B cell (primary cell): ENCODE results near the gene TUT7. TPM values are rescaled to one million over a fixed set of nuclear protein-coding genes. Genes with fewer than 3 reads are reported as not detected.

ENCODE experiments used
- ATAC-seq: fragments of 200-7000 bp; cut with Tn5 transposase; one replicate; pipeline ENCODE4 v1.10.0; 2021; ENCODE audit warnings: low read depth, mild to moderate bottlenecking, moderate number of reproducible peaks, moderate library complexity
- CTCF ChIA-PET: fragments of 350-600 bp; sonication (Branson Sonifier 250); formaldehyde crosslinking; loops from one replicate; lab custom pipeline; 2021; ENCODE audit warnings: antibody characterized with exemption, inconsistent platforms; lab: Charles Lee
- POLR2A ChIA-PET: fragments of 350-600 bp; sonication (Branson Sonifier 250); formaldehyde crosslinking; loops from one replicate; lab custom pipeline; 2021; ENCODE audit warnings: antibody characterized with exemption; lab: Charles Lee
- DNase-seq: peaks from one replicate; pipeline ENCODE4 v3.0.0; 2013
- H2AFZ ChIP-seq: 2 replicates; pipeline ENCODE4 v1.6.1; 2012; ENCODE audit warnings: mild to moderate bottlenecking, low read depth, low read length; ENCODE audit not compliant: insufficient read depth, poor library complexity, severe bottlenecking
- H3K27ac ChIP-seq, 2 donors: 1 replicate in 1 of 2; 2 replicates in 1 of 2; pipeline ENCODE4 v1.5.1; 2012 to 2013; ENCODE audit warnings: low read length in 2 of 2, mild to moderate bottlenecking in 2 of 2, moderate library complexity in 1 of 2
- H3K27me3 ChIP-seq, 4 experiments: fragments of 200-600 bp in 1 of 4; sonication (generic) in 1 of 4; replicated peaks in 1 of 4; 1 replicate in 2 of 4; 2 replicates in 2 of 4; pipeline versions ENCODE4 v1.6.1 to v1.7.0; 2013 to 2016; ENCODE audit warnings: low read length in 3 of 4, mild to moderate bottlenecking in 2 of 4, mixed read lengths in 1 of 4, moderate library complexity in 1 of 4; ENCODE audit not compliant: insufficient read depth in 4 of 4, control insufficient read depth in 3 of 4; ENCODE audit errors: control extremely low read depth in 1 of 4
- H3K36me3 ChIP-seq, 2 experiments: replicated peaks in 1 of 2; 1 replicate in 1 of 2; 2 replicates in 1 of 2; pipeline versions ENCODE4 v1.6.1 to v1.7.1; 2013; ENCODE audit warnings: low read length in 1 of 2; ENCODE audit not compliant: insufficient read depth in 2 of 2, control insufficient read depth in 1 of 2; ENCODE audit errors: control extremely low read depth in 1 of 2, extremely low read depth in 1 of 2
- H3K4me1 ChIP-seq, 2 donors: fragments of 200-600 bp in 1 of 2; sonication (generic) in 1 of 2; 1 replicate in 1 of 2; 2 replicates in 1 of 2; pipeline versions ENCODE4 v1.5.1 to v1.6.1; 2013 to 2017; ENCODE audit warnings: low read length in 2 of 2; ENCODE audit not compliant: control insufficient read depth in 2 of 2, insufficient read depth in 2 of 2
- H3K4me2 ChIP-seq: replicated peaks from 2 replicates; pipeline ENCODE3; 2012; ENCODE audit warnings: mild to moderate bottlenecking, low read depth, low read length; ENCODE audit not compliant: poor library complexity, severe bottlenecking
- H3K4me3 ChIP-seq, 5 experiments: fragments of 200-600 bp in 1 of 5; sonication (generic) in 1 of 5; 1 replicate in 3 of 5; 2 replicates in 2 of 5; pipeline versions ENCODE4 v1.5.1 to v1.7.0; 2011 to 2016; ENCODE audit warnings: low read length in 4 of 5, mild to moderate bottlenecking in 4 of 5, low read depth in 2 of 5, control low read depth in 1 of 5, moderate library complexity in 1 of 5; ENCODE audit not compliant: insufficient read depth in 1 of 5; ENCODE audit errors: control extremely low read depth in 1 of 5, extremely low read depth in 1 of 5
- H3K79me2 ChIP-seq: fragments of 200-600 bp; sonication (generic); one replicate; pipeline ENCODE4 v1.6.0; 2016; ENCODE audit warnings: low read length; ENCODE audit not compliant: control insufficient read depth, insufficient read depth
- H3K9ac ChIP-seq: fragments of 200-600 bp; sonication (generic); 2 replicates; pipeline ENCODE4 v1.6.1; 2017; ENCODE audit warnings: mild to moderate bottlenecking, low read length, moderate library complexity
- H3K9me3 ChIP-seq, 3 donors: one replicate each; pipeline versions ENCODE4 v1.6.1 to v1.7.1; 2013; ENCODE audit warnings: low read length in 2 of 3; ENCODE audit not compliant: control insufficient read depth in 2 of 3, insufficient read depth in 1 of 3; ENCODE audit errors: control extremely low read depth in 1 of 3
- H4K20me1 ChIP-seq: 2 replicates; pipeline ENCODE4 v1.6.0; 2012; ENCODE audit warnings: mild to moderate bottlenecking, low read length; ENCODE audit not compliant: insufficient read depth, control insufficient read depth, poor library complexity, severe bottlenecking
- H3K27ac Mint-ChIP-seq: one replicate; pipeline ENCODE4 v1.8.0; 2021; ENCODE audit warnings: mixed read lengths
- H3K27me3 Mint-ChIP-seq: one replicate; pipeline ENCODE4 v1.8.0; 2021; ENCODE audit warnings: mixed read lengths
- H3K4me1 Mint-ChIP-seq: one replicate; pipeline ENCODE4 v1.8.0; 2021; ENCODE audit warnings: mixed read lengths
- H3K4me3 Mint-ChIP-seq: one replicate; pipeline ENCODE4 v1.8.0; 2021; ENCODE audit warnings: mixed read lengths
- H3K9me3 Mint-ChIP-seq: one replicate; pipeline ENCODE4 v1.8.0; 2022; ENCODE audit warnings: mixed read lengths; ENCODE audit not compliant: insufficient read depth
- EZH2 ChIP-seq: IDR thresholded peaks from 2 replicates; pipeline ENCODE4 v1.6.1; 2012; ENCODE audit warnings: borderline replicate concordance, low read depth, mild to moderate bottlenecking, moderate library complexity, low read length; ENCODE audit not compliant: insufficient read depth, poor library complexity, severe bottlenecking
- WGBS: methylation state at CpG from one replicate; pipeline ENCODE4 v1.1.5; 2013; ENCODE audit warnings: missing lambda C conversion rate; ENCODE audit not compliant: insufficient coverage; 5-methylcytosine and 5-hydroxymethylcytosine counted together
- intact Hi-C: fragments of 100-400 bp; cut with micrococcal nuclease; formaldehyde crosslinking; loops from one replicate; pipeline ENCODE4 v1.10.0; 2022
- polyA plus RNA-seq: library from polyadenylated mRNA; depleted of rRNA; stranded (reverse); fragments of >200 nt; gene quantifications from 2 replicates; pipeline ENCODE4 v1.2.3, GENCODE V29; 2012
- total RNA-seq, 2 donors: library from RNA; stranded (reverse); fragments of 120-200 nt in 1 of 2; gene quantifications; 1 replicate in 1 of 2; 2 replicates in 1 of 2; pipeline versions ENCODE4 v1.2.3 to v1.2.4, GENCODE V29; 2013 to 2022
- TF ChIP-seq, protein P1 (sequence below): fragments of 200-600 bp; IDR thresholded peaks from one replicate; pipeline ENCODE4 v1.8.0; 2022; ENCODE audit warnings: antibody characterized with exemption, mild to moderate bottlenecking

The TUT7 gene
- total and polyA plus RNA-seq, 2 donors (not counting 1 experiment from before 2014, with no cell fraction given) = 18.3 to 70.7 TPM

DNA sequence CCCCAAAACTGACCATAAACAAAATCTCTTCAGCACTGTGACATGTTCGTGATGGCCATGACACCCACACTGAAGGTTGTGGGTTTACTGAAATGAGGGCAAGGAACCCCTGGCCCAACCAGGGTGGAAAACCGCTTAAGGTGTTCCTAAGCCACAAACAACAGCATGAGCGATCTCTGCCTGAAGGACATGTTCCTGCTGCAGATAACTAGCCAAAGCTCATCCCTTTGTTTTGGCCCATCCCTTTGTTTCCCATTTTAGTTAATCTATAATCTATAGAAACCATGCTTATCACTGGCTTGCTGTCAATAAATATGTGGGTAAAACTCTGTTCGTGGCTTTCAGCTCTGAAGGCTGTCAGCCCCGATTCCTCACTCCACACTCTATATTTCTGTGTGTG, 21.8 kb upstream of the TUT7 start:
- Histone ChIP-seq H3K4me2 (no peak overlapping the region), H3K27ac (no peak overlapping the region), H3K36me3 (no peaks in the 10 kb centered on the region), H3K4me1 (no peaks in the 10 kb centered on the region), H3K27me3 (peaks cover 0 to 6% (median 1%) of the 10 kb centered on the region in 4 experiments), H3K79me2 (no peaks in the 10 kb centered on the region), H4K20me1 (no peaks in the 10 kb centered on the region), H3K9ac (no peak overlapping the region), H2AFZ (no peak overlapping the region), H3K9me3 (peaks cover 0 to 11% (median 7%) of the 10 kb centered on the region in 3 donors), H3K4me3 (no peak overlapping the region)
- ChIA-PET POLR2A (no interaction called here), CTCF (no interaction called here)
- H3K4me1 Mint-ChIP-seq = no peaks in the 10 kb centered on the region
- ATAC-seq (no peak), DNase-seq (no peak)
- no peak overlapping the region for H3K27ac Mint-ChIP-seq
- H3K9me3 Mint-ChIP-seq = peaks cover 7% of the 10 kb centered on the region
- H3K4me3 Mint-ChIP-seq = no peak overlapping the region
- intact Hi-C loops = no loop called here
- no peak for TF ChIP-seq EZH2
- WGBS = 80% methylated on average over 2 of the region's 5 CpGs
- H3K27me3 Mint-ChIP-seq = peaks cover 39% of the 10 kb centered on the region

DNA sequence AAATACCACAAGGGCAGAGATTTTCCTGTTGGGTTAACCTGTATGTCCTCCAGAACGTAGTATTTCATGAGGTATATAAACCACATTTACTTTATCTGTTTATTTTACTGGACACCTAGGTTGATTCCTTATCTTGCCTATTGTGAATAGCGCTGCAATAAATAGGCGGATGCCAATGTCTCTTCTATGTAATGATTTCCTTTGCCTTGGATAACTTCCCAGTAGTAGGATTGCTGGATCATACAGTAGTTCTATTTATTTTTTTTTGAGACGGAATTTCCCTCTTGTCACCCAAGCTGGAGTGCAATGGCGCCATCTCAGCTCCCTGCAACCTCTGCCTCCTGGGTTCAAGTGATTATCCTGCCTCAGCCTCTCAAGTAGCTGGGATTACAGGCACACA, 15.6 kb upstream of the TUT7 start:
- Mint-ChIP-seq H3K4me1 (no peaks in the 10 kb centered on the region), H3K4me3 (no peak overlapping the region), H3K27me3 (peaks cover 31% of the 10 kb centered on the region), H3K27ac (no peak overlapping the region), H3K9me3 (peaks cover 16% of the 10 kb centered on the region)
- Histone ChIP-seq H4K20me1 (no peaks in the 10 kb centered on the region), H3K79me2 (no peaks in the 10 kb centered on the region), H3K4me3 (no peak overlapping the region), H3K4me2 (no peak overlapping the region), H3K9me3 (peaks cover 0 to 26% (median 20%) of the 10 kb centered on the region in 3 donors), H2AFZ (no peak overlapping the region), H3K36me3 (no peaks in the 10 kb centered on the region), H3K27ac (no peak overlapping the region), H3K27me3 (peaks cover 0 to 3% (median 2%) of the 10 kb centered on the region in 4 experiments), H3K9ac (no peak overlapping the region), H3K4me1 (no peaks in the 10 kb centered on the region)
- ChIA-PET POLR2A (no interaction called here), CTCF (interaction anchor here (0.6 kb wide), 1 partner anchor 50 kb away, joined by 5 read pairs; no protein-coding TSS in a partner anchor)
- no peak for ATAC-seq
- DNase-seq = no peak
- WGBS = no CpG with 5 or more reads among the region's 5 CpGs
- intact Hi-C loops = no loop called here
- TF ChIP-seq EZH2 = no peak
- TF ChIP-seq, protein P1, sequence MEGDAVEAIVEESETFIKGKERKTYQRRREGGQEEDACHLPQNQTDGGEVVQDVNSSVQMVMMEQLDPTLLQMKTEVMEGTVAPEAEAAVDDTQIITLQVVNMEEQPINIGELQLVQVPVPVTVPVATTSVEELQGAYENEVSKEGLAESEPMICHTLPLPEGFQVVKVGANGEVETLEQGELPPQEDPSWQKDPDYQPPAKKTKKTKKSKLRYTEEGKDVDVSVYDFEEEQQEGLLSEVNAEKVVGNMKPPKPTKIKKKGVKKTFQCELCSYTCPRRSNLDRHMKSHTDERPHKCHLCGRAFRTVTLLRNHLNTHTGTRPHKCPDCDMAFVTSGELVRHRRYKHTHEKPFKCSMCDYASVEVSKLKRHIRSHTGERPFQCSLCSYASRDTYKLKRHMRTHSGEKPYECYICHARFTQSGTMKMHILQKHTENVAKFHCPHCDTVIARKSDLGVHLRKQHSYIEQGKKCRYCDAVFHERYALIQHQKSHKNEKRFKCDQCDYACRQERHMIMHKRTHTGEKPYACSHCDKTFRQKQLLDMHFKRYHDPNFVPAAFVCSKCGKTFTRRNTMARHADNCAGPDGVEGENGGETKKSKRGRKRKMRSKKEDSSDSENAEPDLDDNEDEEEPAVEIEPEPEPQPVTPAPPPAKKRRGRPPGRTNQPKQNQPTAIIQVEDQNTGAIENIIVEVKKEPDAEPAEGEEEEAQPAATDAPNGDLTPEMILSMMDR = no peak
